NCI-H1105 treated with DMSO at 0.1 percent for 48 hours (cell line): ENCODE results near the gene ACTBL2.
A peak's percentile ranks its signal among the peaks of the same experiment; 100 is the strongest.
"Not testable (repeated sequence)": the region's sequence is repeated elsewhere in the genome, so short reads cannot be mapped to it uniquely, and the experiment has no call there.

ENCODE experiments used
- DNase-seq: peaks from one replicate; lab custom pipeline; 2025; lab: John Stamatoyannopoulos, UW

ACTBL2 gene

DNA sequence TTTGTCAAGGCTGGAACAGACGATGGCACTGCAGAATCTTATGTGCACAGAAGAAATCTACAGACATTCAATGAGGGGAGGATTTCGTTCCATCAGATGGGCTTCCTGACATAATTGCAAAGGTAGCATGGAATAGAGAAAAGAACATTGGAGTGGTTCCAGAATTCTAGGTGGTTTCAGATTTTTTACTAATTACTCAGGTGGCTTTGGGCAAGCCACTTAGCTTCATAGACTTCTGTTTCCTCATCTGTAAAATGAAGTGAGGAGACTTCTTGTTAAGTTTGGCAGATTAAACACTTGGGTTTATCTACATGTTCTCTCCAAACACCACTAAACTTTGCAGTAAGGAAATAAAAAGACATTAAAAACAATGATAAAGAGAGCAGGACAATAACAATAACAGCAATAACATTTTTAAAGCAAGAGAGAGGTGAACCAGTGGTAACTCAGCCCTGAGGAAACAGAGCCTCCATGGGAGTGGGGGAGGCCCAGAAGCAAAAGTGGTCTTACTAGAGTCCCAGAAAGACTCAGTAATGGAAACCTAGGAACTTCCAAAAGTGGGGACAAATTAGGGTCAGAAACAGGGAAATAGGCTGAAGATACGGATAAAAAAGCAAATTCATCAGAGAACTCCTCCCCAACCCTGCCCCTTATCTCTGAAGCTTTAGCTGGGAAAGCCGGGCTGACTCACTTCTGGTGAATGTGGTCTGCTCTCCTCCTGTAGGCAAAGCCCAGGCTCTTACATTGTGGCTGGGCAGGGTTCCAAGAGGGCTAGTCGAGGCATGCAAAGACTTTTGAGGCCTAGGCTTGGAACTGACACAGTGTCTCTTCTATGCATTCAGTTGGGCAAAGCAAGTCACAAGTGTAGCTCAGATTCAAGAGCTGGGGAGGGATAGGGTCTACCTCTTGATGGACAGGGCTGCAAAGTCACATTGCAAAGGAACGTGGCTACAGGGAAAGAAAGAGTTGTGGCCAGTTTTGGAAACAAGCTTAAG lies 11.8 kb upstream of the ACTBL2 start:
- DNase-seq = peak; percentile 69

DNA sequence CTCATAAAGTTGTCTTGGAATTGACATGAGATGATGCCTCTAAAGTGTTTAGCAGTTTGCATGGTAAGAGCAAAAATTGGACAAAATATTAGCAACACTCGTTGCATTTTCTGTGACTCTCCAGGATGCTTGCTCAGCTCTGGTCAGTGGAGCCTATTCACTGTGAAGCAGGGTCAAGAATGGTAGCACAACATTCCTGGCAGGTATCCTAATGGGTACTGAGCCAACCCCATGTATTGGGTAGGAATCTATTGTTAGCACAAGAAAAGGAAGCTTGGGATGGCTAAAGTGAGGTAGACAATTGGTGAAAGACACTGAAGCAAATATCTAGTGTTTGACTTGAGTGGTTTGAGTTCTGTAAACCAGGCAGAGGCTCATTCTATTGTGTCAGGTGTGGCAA lies 10.4 kb upstream of the ACTBL2 start:
- DNase-seq = no peak

DNA sequence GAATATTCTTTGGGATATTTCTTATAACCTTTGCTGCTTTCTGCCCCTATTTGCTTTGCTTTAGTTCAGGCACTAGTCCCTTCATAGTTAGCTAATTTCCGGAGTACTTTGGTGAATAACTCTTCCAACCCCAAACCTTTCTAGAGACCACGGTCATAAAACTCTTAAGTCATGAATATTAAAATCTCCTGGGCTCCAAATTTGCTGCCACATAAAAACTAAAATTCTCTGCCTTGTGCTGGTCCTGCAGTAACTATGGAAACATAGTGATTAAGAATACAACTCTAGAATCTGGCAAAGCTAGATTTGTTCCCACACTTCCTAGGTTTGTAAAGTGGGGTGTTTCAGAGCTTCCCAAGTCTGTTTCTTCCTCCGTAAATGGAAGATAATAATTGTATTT lies 10.0 kb upstream of the ACTBL2 start:
- no peak for DNase-seq

DNA sequence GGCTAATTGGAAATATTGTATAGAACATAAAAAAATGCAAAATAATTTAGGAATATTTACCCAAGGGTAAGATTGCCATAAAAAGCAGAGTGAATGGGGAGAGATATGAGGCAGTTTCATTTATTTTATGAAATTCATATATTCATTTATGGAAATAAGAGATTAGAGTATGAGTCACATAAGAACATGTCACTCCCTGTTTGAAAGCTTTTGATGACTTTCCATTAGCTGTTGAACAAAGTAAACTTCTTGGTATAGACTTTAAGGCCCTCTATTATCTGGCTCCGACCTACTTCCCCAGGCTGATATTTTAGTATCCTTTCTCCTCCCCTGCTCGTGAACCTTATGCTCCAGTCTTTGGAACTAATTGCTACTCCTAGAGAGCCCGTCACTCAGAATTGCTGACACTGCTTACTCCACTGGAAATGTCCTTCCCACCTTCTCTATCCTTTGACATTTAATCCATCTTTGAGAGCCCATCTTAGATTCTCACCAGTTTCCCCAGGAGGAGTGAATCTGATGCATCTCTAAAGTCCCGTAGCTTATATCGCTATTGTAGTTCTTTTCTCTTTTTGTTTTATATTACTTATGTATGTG lies 8.9 kb upstream of the ACTBL2 start:
- DNase-seq = no peak

DNA sequence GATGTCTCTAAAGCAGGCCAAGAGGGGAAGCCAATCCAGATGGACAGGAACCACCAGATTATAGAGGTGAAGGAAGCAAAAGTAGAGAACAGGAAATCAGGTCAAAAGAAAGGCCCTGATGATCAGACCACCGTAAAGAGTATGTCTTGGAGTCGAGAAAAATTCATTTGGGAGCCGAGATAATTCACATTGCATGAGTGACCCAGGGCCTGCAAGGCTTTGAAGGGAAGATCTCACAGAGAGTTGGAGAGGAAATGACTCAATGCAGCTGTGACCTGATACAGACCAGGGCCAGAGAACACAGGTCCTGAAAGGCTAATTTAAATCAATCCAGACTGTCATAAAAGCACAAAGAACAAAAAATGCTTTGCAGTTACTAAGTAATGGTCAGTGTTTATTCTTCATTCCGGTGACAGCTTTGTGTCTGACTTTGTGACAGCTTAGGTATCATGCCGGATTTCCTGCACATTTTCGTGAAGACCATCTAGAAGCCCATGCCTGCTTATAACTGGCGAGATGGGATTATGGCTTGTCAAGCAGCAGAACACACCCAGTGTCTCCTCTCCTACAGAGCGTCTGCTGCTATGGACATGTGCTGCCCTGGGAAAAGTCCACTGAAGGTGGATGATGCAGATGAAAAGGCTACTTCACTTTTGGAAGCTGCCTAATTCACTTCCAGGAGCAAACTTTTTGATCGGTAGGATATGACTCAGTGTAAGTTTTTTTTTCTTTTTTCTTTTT lies 5.8 kb upstream of the ACTBL2 start:
- no peak for DNase-seq

DNA sequence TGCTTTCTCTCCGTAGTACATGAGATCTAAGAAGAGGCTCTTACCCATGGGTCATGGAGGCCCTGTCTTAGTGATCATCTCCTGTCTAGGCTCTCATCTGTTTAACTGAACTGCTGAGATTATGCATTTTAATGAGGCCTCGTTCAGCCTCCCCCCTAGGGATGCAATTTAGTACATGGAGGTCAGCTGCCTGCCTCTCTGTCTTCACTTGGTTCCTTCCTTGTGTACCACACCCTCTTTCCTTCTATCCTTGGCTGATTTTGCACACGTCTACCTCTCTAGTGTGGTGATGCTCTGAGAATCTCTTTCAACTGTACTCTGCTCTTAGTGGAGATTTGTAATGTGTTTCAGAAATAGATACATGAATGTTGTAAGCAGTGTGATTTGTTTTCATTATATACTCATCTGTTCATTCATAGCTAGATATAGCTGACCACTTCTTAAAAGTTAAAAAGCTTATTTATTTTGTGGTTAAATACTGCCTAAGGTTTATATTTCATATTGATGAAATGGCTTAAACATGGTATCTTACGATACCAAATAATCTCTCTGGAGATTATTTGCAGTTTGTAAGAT lies 3.5 kb upstream of the ACTBL2 start:
- no peak for DNase-seq

DNA sequence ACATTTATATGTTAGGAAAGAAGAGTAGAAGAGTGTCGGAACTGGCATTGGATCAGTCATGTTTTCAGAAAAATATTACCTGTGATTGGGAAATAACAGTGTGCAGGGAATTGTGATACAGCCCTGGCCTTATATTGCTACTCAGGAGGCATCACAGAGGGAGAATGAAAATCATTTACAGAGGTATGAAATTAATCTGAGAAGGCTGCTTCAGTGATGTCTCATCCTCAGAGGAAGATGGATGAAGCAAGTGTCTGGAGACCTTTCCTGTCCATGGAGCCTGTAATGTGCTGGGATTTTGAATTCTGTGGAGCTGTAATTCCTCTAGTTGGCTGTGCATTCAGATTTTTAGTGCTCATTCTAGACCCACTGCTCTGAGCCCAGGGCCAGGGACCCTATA lies 3.8 kb downstream of the ACTBL2 start:
- DNase-seq = no peak

DNA sequence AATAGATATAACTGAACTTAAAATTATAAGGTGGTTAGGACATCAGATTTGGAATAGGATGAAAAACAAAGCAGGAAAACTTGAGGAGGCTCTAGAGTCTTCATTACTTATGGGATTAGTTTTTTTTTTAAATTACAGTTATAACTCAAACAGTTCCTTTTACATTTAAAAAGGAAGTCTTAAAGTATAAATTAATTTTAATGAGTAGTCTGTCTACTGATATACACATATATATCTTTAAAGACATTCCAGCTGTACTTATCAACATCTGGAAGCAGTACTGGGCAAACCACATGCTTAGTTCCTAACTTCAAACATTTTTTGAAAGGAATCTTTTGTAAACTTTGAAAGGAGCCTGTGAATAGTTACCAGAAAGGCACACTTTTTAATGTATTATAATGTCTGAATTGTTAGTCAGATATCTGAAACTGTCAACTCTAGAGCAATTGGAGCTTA lies 6.0 kb downstream of the ACTBL2 start:
- no peak for DNase-seq

DNA sequence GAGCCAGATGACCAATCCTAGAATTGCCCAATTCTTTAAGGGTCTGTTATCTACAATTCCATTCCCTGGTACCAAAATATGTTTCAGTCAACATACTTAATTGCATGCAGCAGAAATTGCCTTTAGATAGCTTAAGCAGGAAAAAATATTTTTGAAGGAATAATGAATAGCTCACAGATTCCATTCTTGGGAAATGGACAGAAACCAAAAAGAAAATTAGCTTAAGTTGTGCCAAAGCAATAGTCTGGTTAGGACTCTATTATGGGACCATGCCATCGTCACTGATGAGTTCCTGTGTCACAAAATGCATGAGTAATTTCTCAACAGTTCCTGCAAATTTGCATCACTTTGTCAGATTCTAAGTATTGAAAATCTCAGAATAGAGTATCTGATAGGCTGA lies 12.3 kb downstream of the ACTBL2 start:
- no peak for DNase-seq

DNA sequence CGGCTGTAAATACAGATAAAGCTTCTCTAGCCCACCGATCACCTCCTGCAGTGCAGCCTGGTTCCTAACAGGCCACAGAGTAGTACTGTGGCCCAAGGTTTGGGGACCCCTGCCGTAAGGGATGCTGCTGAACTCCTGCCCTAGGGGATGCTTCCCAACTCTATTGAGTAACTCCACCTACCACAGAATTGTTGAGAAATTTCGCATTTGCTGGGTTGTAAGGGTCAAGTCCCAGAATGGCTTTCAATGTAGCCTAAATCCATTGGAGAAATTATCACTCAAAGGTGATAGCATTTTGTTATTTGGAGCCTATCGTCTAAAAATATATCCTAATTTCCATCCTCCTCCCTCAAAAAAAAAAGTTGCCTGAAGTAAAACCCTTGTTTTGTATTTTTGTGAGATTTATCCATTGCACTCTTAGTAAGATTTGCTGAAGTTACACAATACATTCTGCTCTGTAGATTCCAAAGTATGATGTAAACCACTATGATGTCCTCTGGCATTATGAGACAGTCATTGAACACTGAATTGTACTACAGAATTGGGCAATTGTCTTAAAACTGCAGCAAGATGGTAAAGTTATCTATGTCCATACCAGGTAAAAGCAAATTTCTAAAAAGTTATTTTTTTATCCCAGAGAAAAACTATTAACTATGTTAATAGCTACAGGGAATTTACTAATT lies 14.0 kb downstream of the ACTBL2 start:
- no peak for DNase-seq

DNA sequence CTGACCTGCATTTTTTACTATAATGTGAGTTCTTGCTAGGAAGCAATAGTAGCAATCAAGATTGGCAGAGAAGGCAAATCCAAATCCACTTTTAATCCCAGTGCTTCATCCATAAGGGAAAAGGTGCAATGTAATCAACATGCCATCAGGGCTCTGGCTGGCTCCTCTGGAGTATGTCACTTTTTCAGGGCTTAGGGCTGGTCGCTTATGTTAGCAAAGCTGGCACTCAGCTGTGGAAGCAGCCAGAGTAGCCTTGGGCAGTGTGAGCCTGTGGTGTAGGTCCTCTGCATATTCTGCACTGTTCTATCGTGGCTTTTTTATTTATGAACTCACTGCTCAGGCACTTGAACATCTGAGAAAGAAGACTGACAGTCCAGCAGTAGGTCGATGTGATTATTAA lies 16.1 kb downstream of the ACTBL2 start:
- DNase-seq = no peak

DNA sequence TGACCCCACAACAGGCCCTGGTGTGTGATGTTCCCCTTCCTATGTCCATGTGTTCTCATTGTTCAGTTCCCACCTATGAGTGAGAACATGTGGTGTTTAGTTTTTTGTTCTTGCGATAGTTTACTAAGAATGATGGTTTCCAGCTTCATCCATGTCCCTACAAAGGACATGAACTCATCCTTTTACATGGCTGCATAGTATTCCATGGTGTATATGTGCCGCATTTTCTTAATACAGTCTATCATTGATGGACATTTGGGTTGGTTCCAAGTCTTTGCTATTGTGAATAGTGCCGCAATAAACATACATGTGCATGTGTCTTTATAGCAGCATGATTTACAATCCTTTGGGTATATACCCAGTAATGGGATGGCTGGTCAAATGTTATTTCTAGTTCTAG lies 22.6 kb downstream of the ACTBL2 start:
- DNase-seq = not testable (repeated sequence)

DNA sequence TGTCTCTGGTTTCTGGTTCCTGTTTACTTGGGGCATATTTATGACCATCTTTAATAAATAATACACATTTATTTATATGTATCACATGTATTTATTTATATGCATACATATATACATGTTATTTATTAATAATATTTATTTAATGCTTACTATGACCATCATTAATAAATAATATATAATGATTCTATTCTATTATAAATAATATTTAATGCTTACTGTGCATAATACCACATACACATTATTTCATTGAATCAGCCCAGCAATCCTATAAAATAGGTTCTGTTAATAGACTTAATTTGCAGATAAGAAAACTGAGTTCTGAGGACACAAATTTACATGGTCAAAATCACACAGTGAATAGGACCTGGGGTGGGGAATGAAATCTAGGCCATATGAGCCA lies 24.2 kb downstream of the ACTBL2 start:
- DNase-seq = no peak

DNA sequence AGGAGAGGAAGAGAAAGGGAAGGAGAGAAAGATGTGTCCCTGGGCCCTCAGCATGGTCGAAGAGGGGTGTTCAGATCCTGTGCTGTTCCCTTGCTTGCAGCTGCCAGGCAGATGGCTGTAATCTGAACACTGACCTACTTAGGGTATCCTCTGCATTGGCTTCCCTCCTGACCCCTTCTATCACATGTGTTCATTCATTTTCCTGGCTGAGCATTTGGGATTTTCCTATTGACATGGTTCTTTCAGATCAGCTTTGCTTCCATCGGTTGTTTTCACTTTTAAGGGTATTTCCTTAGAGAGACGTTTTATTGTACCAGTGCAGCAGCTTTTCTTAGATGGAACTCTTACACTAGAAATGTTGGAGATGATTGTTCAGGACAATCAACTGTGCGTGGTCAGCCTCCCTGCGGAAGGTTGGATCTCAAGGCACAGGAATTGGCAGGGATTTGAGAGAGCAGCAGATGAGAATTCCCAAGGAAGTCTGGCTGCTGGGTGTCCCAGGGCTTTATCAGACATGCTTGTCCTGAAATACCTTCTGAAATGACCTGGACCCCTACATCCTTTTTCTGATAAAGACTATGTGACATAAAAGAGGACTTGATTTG lies 26.0 kb downstream of the ACTBL2 start:
- DNase-seq = no peak

DNA sequence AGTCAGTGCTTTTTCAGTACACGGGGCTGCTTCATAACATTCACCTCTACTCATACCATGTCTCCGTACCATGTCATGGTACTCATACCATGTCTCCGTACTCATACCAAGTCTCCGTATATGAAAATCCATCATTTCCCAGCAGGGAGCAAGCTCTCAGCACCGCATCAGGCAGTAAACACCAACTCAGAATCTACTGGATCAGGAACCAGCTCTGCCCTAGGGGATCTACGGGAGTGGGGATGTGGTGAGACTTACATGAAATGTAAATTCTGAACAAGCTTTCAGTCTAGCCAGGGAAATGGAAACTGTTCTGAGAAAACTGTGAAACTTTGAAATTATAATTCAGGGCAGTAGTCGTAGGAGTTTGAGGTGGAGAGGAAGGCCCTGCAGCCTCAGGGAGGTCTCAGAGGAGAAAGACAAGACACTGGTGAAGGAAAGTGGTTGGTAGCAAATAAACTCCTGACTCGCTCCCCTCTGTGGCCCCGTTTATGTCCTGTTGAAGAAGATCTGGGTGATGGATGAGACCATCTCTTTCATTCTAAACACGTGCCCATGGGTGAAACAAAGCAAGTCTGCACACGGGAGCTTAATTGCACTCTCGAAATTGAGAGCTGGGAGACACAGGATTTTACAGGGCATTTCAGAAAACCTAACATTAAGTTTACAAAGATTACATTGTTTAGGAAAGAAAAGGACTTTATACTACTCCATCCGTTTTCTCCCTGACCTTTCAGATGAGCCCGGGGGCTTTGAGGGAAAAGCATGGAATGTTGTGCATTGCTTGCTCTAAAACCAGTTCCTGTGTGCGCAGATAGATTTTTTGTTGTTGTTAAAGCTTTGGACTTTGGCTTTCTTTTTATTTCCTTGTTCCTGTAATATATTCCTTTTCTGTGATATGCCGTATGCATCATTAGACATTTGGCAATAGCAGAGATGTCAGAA lies 26.8 kb downstream of the ACTBL2 start:
- DNase-seq = no peak

DNA sequence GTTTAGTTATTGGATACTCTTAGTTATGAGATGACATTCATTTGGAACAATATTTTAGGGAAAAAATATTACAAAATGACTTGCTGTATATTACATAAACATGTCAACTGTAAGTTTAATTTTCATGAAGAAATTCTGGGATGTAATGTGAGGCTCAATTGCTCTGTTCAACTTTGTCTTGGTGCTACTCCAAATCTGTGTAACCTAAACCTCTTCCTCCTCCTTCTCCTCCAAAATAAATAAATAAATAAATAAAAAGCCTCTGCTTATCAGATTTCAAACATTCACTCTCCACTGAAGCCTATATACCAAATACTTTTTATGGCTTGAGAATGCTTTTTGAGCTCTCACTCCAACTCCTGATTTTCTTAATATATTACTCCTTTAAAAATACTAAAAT lies 27.7 kb downstream of the ACTBL2 start:
- no peak for DNase-seq

DNA sequence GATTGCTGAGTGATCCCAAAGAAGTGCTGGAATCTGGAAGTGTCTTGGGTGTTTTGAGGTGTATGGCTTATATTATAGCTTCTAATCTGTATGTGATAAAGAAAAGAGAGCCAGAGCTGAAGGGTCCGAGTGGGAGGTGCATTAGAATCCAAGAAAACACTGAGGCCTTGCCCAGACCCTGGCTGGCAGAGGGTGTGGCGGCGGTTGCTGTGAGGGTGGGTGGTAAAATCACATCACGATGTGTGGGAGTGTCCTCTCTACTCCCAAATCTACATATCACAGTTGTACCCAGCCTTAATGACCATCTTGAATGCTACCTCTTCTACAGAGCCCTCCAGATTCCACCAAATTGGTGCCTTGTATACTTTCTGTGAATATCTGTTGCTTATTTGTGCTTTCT lies 28.9 kb downstream of the ACTBL2 start:
- DNase-seq = no peak

DNA sequence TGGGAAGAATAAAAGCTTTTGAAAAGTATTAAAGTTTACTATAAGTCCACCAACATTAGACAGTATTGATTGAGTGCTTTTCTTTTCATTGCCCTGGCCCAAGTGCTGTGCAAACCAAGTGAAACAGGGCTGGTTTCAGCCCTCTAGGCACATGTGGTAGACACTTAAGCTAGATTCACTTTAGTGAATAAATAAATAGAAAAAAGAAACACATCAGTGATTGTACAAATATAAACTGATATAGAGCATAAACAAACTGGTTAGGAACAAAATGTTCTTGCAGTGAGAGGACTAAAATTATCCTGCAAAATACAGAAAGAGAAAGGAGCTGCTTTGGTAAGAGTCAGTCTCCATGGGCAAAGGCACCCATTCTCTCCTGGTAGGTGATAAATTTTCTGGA lies 29.7 kb downstream of the ACTBL2 start:
- no peak for DNase-seq

DNA sequence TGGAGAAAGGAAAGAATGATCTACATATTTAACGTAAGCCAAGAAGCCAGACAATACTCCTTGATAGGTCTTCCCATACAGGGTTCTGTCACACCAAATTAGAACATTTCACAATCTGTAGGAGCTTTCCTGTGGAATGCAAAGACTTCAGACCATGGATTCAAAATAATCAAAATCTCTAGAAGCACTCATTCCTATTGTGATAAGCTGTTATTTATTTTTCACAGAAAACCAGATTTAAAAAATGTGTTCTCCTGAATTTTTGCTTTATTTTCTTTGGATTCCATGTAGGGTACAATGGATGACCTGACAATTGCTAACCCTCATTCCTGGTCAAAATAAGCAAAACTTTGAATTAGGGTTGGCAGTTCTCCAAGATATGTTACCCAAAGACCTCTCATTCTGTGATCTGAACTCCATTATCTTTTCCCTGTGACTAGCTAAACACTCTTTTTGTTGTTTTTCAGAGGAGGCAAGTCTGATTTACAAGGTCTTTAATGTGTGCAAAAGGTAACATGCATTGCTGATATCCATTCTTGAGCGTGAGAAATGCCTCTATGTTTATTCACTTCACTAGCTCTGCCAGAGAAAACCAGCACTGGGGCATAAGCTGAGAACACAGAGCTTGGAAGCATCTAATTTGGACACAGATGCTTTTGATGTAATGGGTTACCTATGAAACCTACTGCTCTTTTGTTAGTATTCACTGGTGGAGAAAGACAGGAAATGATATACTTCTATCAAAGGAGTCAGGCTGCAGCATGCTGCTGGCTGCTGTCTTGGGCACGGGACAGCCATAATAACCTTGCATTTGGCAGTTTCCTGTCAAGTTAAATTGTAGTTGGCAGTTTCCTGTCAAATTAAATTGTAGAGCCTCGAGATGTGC lies 31.4 kb downstream of the ACTBL2 start:
- peak; percentile 36 for DNase-seq
